Fibroblast of pulmonary artery (primary cell): ENCODE results near the gene TBC1D22B.

ENCODE experiments used
- DNase-seq: peaks from one replicate; pipeline ENCODE4 v3.0.0-alpha.2; 2010; ENCODE audit warnings: low read depth
- H3K4me3 ChIP-seq: replicated peaks from 2 replicates; pipeline ENCODE4 v1.5.1; 2011; ENCODE audit warnings: low read depth, mild to moderate bottlenecking, control low read depth, low read length, moderate library complexity
- TF ChIP-seq, protein P1 (sequence below): IDR thresholded peaks from 2 replicates; pipeline ENCODE4 v1.5.1; 2011; ENCODE audit warnings: mild to moderate bottlenecking, control low read depth, low read length, inconsistent platforms; ENCODE audit errors: missing control alignments

TBC1D22B gene

DNA sequence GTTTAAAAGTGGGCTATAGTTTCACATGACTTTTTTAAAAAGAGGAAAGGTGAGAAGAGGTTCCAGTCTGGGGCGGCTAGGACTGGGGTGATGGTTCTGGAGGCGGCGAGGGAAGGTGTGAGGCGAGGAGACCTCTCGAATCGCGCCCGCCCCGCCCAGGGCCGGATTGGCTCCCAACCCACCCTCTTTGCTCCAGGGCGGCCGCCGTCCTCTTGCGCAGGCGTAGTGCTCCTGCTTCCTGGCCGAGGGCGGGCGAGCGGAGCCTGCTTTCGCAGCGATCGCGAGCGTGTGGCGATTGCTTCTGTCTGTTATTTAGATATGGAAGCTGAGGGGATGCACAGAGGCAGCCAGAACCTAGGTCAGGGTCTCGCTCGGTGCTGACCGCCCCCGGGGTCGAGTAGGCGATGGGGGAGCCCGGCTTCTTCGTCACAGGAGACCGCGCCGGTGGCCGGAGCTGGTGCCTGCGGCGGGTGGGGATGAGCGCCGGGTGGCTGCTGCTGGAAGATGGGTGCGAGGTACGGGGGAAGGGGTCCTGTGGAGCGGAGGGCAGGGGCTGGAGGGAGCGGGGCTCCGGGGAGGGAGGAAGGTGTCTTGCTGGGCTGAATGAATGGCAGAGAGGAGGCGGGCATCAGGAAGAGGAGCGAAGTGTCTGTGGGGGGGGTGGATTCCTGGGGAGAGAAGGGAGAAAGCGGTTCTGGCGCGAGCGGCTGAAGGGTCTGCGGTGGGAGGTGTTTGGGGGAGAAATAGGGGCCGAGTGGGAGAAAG, 96.4 kb downstream of the TBC1D22B start, which contains the start of gene RNF8:
RNF8 (plus strand) TSS at position 223 of the 765 bp plus-strand sequence; CDS start at position 405, 182 bp downstream.
- TF ChIP-seq, protein P1, sequence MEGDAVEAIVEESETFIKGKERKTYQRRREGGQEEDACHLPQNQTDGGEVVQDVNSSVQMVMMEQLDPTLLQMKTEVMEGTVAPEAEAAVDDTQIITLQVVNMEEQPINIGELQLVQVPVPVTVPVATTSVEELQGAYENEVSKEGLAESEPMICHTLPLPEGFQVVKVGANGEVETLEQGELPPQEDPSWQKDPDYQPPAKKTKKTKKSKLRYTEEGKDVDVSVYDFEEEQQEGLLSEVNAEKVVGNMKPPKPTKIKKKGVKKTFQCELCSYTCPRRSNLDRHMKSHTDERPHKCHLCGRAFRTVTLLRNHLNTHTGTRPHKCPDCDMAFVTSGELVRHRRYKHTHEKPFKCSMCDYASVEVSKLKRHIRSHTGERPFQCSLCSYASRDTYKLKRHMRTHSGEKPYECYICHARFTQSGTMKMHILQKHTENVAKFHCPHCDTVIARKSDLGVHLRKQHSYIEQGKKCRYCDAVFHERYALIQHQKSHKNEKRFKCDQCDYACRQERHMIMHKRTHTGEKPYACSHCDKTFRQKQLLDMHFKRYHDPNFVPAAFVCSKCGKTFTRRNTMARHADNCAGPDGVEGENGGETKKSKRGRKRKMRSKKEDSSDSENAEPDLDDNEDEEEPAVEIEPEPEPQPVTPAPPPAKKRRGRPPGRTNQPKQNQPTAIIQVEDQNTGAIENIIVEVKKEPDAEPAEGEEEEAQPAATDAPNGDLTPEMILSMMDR: no peak
- H3K4me3 ChIP-seq: peak within 1 kb of the TSS; percentile 96
- DNase-seq: peak; percentile 87

DNA sequence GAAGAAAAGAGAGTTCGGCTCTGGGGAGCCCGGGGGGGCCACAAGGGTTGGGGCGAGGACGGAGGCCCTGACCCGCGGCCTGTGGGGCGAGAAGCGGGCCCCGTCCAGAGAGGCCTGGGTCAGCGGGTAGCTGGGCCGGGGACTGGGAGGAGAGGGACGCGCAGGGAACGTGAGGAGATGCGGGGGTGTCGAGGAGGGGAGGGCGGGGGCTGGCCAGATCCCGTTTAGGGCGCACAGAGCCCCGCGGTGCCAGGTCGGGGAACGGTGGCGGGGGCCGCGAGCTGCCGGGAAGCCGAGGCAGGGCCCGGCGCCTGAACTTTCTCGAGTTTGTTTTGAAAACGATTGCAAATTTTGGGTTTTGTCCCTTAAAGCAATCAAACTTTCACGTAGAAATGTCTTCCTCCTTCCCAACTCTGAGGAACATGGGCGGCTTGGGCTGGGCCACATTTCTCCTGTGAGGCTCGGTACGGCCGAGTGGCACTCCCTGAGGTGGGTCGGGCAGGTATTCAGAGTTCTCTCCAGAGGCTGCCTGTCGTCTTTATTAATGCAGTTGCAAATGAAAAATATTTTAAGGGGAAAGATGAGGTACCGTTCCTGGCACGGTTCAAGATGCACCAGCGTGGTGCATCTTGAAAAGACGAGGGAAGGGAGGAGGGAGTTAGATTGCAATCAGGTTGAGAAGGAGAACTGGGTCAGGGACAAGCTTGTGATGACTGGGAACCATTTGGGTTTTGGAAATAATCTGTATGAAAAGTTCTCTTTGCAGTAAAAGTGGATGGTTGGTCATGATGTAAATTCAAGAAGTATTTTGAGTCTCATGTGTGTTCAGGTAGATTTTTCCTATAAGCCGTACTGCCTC, 97.2 kb downstream of the TBC1D22B start:
- H3K4me3 ChIP-seq: peak overlapping the region; percentile 96
- no peak for DNase-seq
- TF ChIP-seq, protein P1: no peak

DNA sequence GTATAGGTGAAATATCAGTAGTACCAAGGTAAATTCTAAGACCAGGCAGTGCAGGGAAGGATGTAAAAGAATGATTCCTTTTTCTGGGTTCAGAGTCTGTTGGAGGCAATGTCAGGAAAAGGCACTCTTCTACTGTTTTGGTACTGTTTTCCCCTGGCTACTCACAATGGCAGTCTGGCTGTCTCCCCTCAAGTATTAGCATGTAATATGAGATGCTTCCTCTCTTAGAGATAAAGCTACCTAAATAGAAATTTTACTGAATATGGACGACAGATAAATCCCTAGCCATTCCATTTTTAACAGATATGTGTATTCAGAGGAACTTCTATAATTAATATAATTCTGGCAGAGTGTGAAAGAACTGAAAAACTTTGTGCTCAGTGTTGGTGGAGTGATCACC, 99.7 kb downstream of the TBC1D22B start:
- TF ChIP-seq, protein P1: no peak
- no peak for DNase-seq

DNA sequence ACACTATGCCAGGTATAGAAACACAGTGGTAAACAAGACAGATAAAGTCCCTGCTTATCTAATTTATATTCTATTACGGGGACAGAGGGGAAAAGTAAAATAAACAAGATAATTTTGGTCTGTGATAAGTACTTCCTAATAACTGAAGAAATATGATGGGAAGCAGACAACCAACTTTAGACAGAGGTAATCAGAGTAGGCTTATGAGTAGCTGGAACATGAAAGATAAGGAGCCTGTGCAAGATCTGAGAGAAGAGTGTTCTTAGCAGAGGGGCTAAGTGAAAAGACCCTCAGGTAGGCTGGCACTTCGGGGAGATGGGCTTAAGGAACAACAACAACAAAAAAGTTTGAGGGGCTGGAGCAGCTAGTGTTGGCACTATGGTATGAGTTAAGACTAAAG, 100.3 kb downstream of the TBC1D22B start:
- H3K4me3 ChIP-seq: no peak overlapping the region
- no peak for DNase-seq
- TF ChIP-seq, protein P1: no peak

More for the DNA sequence above, 99.7 kb downstream of the TBC1D22B start:
- H3K4me3 ChIP-seq: no peak overlapping the region

DNA sequence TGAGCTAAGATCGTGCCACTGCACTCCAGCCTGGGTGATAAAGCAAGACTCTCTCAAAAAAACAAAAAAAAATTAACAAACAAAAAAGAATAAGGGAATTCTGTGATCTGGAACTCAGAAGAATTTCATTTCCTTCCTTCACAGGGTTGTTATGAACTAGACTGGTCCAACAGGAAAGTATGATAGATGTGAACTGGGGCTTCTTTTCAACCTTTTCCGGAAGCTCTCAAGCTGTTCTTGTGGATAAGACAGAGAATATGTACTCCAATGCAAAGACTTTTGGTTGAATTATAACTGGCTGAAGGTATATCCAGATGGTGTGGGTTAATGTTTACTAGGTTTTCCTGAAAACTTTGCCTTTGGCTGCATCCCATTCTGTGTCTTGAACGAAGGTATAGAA, 101.5 kb downstream of the TBC1D22B start:
- no peak for DNase-seq
- H3K4me3 ChIP-seq: no peak overlapping the region
- TF ChIP-seq, protein P1: no peak

DNA sequence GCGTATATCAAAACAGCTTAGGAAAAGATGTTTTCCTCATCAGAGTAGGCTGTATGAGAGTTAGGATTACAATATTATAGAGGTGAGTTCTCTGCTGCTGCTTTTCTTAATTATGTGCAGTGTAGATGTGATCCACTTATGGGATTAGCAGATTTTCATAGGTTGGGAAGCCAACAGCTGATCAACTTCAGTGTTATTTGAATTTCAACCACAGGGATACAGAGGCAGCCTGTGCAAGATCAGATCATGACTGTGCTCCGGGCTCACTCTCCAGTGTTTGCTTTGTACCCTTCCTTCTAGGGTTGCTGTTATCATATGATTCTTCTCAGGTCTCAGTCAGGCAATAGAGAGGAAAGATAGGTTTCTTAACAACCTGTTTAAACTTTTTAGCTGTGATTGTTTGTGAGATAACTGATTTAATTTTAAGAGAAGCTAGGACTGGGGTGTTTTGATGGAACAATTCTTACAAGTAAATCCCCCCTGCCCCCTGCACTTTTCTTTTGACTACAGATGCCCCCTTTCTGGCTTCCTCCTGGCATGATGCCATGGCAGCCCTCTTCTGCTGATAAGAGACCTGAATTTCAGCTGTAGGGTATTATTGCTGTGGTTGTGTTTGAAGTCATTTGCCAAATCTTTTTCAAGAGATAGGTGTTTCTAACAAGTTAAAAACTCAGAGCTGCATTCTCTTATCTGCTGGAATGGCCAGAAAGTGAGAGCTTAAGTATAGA, 104.7 kb downstream of the TBC1D22B start:
- no peak overlapping the region for H3K4me3 ChIP-seq
- DNase-seq: no peak
- TF ChIP-seq, protein P1: no peak
